Stimulated activated naive B cell treated with anti-CD40 and anti-IgM and Interleukin-4, amounts not matched to agents 10 μg/mL and 1 μg/mL and 100 μg/mL, for 72 hours (primary cell): ENCODE results near the gene CENPH.
"Not testable (repeated sequence)": the region's sequence is repeated elsewhere in the genome, so short reads cannot be mapped to it uniquely, and the experiment has no call there.

ENCODE experiments used
- ATAC-seq, 2 donors: fragments of 150-1000 bp; cut with Tn5 transposase; replicated peaks; 2 replicates each; pipeline ENCODE4 v1.10.0; 2021; ENCODE audit warnings: moderate library complexity in 1 of 2
- DNase-seq: peaks from one replicate; pipeline ENCODE4 v3.0.0; 2021
- H3K27ac Mint-ChIP-seq: one replicate; pipeline ENCODE4 v1.8.0; 2022; ENCODE audit warnings: mild to moderate bottlenecking, mixed read lengths
- H3K27me3 Mint-ChIP-seq, 2 donors: one replicate each; pipeline ENCODE4 v1.8.0; 2022; ENCODE audit warnings: mixed read lengths in 2 of 2
- H3K36me3 Mint-ChIP-seq, 2 donors: one replicate each; pipeline ENCODE4 v1.8.0; 2022; ENCODE audit warnings: mixed read lengths in 2 of 2, mild to moderate bottlenecking in 1 of 2
- H3K4me1 Mint-ChIP-seq, 2 donors: one replicate each; pipeline ENCODE4 v1.8.0; 2022; ENCODE audit warnings: mixed read lengths in 2 of 2, mild to moderate bottlenecking in 1 of 2
- H3K4me3 Mint-ChIP-seq, 2 donors: one replicate each; pipeline ENCODE4 v1.8.0; 2022; ENCODE audit warnings: mild to moderate bottlenecking in 2 of 2, mixed read lengths in 2 of 2, moderate library complexity in 1 of 2
- H3K9me3 Mint-ChIP-seq, 2 donors: one replicate each; pipeline ENCODE4 v1.8.0; 2022; ENCODE audit warnings: mixed read lengths in 2 of 2, mild to moderate bottlenecking in 1 of 2

The CENPH gene, protein sequence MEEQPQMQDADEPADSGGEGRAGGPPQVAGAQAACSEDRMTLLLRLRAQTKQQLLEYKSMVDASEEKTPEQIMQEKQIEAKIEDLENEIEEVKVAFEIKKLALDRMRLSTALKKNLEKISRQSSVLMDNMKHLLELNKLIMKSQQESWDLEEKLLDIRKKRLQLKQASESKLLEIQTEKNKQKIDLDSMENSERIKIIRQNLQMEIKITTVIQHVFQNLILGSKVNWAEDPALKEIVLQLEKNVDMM

DNA sequence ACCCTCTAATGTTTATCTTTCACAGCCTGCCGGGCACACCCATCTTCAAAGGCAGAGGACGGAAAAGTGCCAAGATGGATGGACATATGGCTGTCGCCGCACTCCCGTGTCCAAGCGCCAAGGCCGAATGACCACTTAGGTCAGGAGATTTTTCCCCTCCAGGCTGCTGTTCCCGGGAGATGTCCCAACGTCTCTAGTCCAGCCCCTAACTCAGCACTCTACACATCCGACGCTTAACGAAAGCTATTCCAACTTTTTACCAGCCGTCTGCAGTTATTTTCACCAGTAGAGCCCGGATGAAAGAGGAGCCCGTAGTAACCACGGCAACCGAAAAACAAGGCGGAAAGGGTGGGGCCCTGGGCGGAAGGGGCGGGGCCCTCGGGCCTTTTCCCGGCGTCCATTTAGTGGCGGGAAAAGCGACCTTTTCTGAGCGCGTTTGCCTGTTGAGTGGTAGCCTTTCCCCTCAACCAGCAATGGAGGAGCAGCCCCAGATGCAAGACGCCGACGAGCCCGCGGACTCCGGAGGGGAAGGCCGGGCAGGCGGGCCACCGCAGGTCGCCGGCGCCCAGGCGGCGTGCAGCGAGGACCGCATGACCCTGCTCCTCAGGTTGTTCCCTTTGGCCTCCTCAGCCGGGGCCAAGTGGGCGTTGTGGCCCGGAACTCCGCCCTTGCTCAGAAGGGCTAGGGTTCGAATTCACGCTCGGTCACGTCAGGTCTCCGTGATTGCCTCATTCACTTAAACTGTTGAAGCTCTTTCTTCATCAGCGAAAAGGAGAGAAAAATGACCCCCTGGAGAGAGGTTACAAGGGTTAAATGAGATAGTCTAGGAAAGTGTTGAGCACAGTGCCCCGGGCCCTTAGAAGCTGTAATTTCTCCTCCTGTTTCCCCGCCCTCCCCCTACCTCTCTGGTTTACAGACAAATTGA is at the start of gene CENPH:
CENPH (plus strand) TSS at position 422 of the 925 bp plus-strand sequence; CDS start at position 474, 52 bp downstream.
- peak; percentile 92 to 94 for ATAC-seq
- peak; percentile 88 for DNase-seq
- no peaks in the 10 kb centered on the region for H3K9me3 Mint-ChIP-seq
- no peaks in the 10 kb centered on the region for H3K27me3 Mint-ChIP-seq
- peak within 1 kb of the TSS; percentile 96 for H3K27ac Mint-ChIP-seq
- peaks cover 2 to 17% of the 10 kb centered on the region in 2 donors for H3K4me1 Mint-ChIP-seq
- H3K36me3 Mint-ChIP-seq: no peaks in the 10 kb centered on the region
- H3K4me3 Mint-ChIP-seq: peak within 1 kb of the TSS; percentile 92 to 94

DNA sequence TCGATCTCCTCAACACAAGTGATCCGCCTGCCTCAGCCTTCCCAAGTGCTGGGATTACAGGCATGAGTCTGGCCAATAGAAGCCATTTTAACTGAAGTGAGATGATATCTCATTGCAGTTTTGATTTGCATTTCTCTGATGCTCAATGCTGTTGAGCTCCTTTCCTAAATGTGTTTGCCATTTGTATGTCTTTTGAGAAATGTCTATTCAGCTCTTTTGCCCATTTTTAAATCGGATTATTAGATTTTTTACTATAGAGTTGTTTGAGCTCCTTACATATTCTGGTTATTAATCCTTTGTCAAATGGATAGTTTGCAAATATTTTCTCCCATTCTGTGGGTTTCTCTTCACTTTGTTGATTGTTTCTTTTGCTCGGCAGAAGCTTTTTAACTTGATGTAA is 49.1 kb upstream of the CENPH start:
- not testable (repeated sequence) for H3K4me3 Mint-ChIP-seq, ATAC-seq, H3K9me3 Mint-ChIP-seq, DNase-seq, H3K27ac Mint-ChIP-seq, H3K27me3 Mint-ChIP-seq
- peaks cover 3 to 18% of the 10 kb centered on the region in 2 donors for H3K36me3 Mint-ChIP-seq
- H3K4me1 Mint-ChIP-seq: peaks cover 8 to 12% of the 10 kb centered on the region in 2 donors

DNA sequence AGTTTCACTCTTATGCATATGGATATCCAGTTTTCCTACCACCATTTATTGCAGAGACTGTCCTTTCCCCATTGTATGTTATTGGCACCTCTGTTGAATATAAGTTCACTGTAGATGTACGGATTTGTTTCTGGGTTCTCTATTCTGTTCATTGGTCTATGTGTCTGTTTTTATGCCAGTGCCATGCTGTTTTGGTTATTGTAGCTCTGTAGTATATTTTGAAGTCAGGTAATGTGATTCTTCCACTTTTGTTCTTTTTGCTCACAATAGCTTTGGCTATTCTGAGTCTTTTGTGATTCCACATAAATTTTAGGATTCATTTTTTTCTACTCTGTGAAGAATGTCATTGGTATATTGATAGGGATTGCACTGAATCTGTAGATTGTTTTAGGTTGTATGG is 48.6 kb upstream of the CENPH start:
- ATAC-seq (no peak), DNase-seq (no peak)
- Mint-ChIP-seq H3K36me3 (peaks cover 3 to 15% of the 10 kb centered on the region in 2 donors), H3K27ac (no peak overlapping the region), H3K4me1 (peaks cover 4 to 8% of the 10 kb centered on the region in 2 donors), H3K4me3 (no peak overlapping the region), H3K9me3 (peaks cover 0 to 7% of the 10 kb centered on the region in 2 donors), H3K27me3 (no peaks in the 10 kb centered on the region)

DNA sequence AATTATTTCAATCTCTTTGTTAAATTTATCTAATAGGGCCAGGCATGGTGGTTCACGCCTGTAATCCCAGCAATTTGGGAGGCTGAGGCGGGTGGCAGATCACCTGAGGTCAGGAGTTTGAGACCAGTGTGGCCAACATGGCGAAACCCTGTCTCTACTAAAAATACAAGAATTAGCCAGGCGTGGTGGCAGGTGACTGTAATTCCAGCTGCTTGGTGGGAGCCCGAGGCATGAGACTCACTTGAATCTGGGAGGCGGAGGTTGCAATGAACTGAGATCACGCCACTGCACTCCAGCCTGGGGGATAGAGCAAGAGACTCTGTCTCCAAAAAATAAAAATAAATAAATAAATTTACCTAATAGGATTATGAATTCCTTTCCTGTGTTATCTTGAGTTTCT is 40.8 kb upstream of the CENPH start:
- H3K9me3 Mint-ChIP-seq, H3K4me3 Mint-ChIP-seq, H3K27ac Mint-ChIP-seq, H3K27me3 Mint-ChIP-seq, DNase-seq, ATAC-seq, H3K4me1 Mint-ChIP-seq: not testable (repeated sequence)
- peaks cover 0 to 14% of the 10 kb centered on the region in 2 donors for H3K36me3 Mint-ChIP-seq

DNA sequence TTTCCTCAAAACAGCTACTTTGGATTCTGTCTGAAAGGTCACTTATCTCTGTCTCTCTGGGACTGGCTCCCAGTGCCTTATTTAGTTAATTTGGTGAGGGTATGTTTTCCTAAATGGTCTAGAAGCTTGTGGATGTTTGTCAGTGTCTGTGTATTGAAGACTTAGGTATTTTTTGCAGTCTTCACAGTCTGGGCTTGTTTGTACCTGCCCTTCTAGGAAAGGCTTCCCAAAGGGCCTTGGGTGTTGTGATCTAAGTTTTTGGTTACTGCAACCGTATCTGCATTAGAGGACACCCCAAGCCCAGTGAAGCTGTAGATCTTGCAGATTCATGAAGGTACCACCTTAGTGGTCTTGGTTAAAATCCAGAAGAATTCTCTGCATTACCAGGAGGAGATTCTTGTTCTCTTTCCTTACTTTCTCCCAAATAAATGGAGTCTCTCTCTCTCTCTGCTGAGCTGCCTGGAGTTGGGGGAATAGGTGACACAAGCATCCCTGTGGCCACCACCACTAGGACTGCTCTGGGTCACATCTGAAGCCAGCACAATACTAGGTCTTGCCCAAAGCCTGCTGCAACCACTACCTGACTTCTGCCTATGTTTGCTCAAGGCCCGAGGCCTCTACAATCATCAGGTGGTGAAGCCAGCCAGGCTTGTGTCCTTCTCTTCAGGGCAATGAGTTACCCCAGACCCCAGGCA is 40.3 kb upstream of the CENPH start:
- Mint-ChIP-seq H3K27me3 (no peaks in the 10 kb centered on the region), H3K4me3 (no peak overlapping the region), H3K9me3 (no peaks in the 10 kb centered on the region), H3K27ac (no peak overlapping the region), H3K4me1 (no peaks in the 10 kb centered on the region), H3K36me3 (peaks cover 1 to 10% of the 10 kb centered on the region in 2 donors)
- ATAC-seq (no peak), DNase-seq (no peak)

DNA sequence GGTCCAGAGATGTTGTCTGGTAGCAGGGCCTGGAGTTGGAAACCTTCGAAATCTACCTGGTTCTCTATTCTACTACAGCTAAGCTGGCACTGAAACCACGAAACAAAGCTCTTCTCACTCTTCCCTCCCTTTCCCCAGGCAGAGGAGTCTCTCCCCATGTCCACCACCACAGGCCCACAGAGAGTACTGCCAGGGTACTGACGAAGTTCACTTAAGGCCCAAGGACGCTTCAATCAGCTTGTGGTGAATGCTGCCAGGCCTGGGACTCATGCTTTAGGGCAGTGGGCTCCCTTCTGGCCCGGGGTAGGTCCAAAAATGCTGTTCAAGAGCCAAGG is 39.7 kb upstream of the CENPH start:
- H3K27me3 Mint-ChIP-seq: no peaks in the 10 kb centered on the region
- DNase-seq: no peak
- H3K9me3 Mint-ChIP-seq: no peaks in the 10 kb centered on the region
- no peak overlapping the region for H3K27ac Mint-ChIP-seq
- peaks cover 1 to 10% of the 10 kb centered on the region in 2 donors for H3K36me3 Mint-ChIP-seq
- no peaks in the 10 kb centered on the region for H3K4me1 Mint-ChIP-seq
- ATAC-seq: no peak
- no peak overlapping the region for H3K4me3 Mint-ChIP-seq

DNA sequence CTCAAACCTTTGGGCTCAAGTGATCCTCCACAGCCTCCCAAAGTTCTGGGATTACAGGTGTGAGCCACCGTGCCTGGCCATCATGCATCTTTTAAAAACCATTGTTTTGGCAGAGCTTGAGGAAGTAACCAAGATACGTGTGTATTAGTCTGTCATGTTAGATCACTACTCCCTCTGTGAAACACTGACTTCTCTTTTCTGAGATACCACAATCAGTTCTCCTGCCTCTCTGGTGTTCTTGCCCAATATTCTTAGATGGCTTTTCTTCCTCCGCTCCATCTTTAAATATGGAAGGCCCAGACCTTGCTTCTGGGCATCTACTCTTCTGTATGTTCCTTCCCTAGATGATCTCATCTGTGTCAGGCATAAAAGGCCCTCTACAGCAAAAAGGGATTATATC is 36.7 kb upstream of the CENPH start:
- Mint-ChIP-seq H3K27me3 (no peaks in the 10 kb centered on the region), H3K27ac (no peak overlapping the region), H3K9me3 (no peaks in the 10 kb centered on the region), H3K4me1 (no peaks in the 10 kb centered on the region), H3K4me3 (no peak overlapping the region), H3K36me3 (peaks cover 1 to 10% of the 10 kb centered on the region in 2 donors)
- ATAC-seq (no peak), DNase-seq (no peak)

DNA sequence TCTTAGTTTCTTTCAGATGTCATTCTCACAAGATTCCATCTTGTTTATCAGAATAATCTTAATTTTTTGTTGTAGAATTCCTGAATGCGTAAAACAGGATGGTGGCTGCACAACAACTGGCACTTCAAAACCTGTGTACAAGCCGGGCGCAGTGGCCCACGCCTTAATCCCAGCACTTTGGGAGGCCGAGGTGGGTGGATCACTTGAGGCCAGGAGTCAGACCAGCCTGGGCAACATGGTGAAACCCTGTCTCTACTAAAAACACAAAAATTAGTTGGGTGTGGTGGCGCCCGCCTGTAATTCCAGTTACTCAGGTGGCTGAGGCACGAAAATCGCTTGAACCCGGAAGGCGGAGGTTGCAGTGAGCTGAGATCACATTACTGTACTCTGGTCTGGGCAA is 32.9 kb upstream of the CENPH start:
- peaks cover 0 to 1% of the 10 kb centered on the region in 2 donors for H3K36me3 Mint-ChIP-seq
- no peaks in the 10 kb centered on the region for H3K27me3 Mint-ChIP-seq
- no peak overlapping the region for H3K4me3 Mint-ChIP-seq
- DNase-seq (no peak), ATAC-seq (no peak)
- H3K4me1 Mint-ChIP-seq: no peaks in the 10 kb centered on the region
- no peak overlapping the region for H3K27ac Mint-ChIP-seq
- H3K9me3 Mint-ChIP-seq: no peaks in the 10 kb centered on the region

DNA sequence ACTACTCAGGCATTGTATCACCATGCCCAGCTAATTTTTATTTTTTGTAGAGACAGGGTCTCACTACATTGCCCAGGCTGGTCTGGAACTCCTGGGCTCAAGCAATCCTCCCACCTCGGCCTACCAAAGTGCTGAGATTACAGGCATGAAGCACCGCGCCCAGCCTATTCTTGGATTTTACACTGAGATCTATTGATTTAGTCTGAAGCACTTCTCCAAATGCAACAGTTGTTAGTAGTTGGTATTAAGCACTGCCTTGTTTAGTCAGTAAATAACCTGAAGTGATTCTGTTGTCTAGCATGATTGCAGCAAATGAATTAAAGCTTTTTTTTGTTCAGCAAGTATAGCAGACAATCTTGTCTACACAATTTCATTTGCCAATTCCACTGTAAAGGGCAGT is 31.3 kb upstream of the CENPH start:
- Mint-ChIP-seq H3K4me1 (no peaks in the 10 kb centered on the region), H3K4me3 (no peak overlapping the region), H3K9me3 (no peaks in the 10 kb centered on the region), H3K27me3 (no peaks in the 10 kb centered on the region), H3K36me3 (peaks cover 0 to 1% of the 10 kb centered on the region in 2 donors), H3K27ac (no peak overlapping the region)
- DNase-seq: no peak
- ATAC-seq: no peak

DNA sequence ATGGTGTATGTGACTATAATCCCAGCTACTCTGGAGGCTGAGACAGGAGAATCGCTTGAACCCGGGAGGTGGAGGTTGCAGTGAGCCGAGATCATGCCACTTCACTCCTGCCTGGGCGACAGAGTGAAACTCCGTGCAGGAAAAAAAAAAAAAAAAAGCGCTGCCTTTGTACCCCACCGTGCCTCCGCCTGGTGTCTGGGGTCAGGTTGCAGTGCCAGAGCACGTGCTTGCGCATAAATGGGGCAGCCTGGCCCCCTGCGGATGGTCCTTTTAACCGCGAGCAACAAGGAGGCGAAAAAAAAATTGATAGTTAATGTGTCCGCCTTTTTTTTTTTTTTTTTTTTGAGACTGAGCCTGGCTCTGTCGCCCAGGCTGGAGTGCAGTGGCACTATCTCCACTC is 28.7 kb upstream of the CENPH start:
- DNase-seq (no peak), ATAC-seq (no peak)
- Mint-ChIP-seq H3K4me3 (no peak overlapping the region), H3K4me1 (peaks cover under 1% of the 10 kb centered on the region in 2 donors), H3K27ac (no peak overlapping the region), H3K27me3 (no peaks in the 10 kb centered on the region), H3K36me3 (peaks cover 0 to under 1% of the 10 kb centered on the region in 2 donors), H3K9me3 (peaks cover under 1 to 1% of the 10 kb centered on the region in 2 donors)

DNA sequence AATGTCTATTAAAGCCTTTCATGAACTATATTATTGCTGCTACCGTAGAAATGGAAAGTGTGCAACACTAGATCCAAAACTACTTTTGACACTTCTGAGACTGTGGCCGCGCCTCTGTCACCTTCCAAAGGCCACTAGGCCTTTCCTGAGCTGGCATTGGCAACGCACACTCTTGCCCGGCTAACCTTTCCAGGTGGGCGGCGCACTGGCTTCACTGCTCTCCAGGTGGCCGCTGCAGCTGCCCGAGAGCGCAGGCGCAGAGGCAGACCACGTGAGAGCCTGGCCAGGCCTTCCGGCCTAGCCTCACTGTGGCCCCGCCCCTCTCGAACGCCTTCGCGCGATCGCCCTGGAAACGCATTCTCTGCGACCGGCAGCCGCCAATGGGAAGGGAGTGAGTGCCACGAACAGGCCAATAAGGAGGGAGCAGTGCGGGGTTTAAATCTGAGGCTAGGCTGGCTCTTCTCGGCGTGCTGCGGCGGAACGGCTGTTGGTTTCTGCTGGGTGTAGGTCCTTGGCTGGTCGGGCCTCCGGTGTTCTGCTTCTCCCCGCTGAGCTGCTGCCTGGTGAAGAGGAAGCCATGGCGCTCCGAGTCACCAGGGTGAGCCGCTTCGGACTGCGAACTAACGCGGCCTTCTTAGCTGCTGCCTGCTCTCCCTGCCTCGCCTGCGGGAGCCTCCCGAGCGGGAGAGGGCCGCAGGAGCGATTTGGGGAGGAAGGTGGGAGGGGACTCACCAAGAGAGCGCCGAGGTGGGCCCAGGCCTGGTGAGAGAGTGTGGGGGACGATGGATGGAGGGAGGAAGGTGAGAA is 22.5 kb upstream of the CENPH start, which contains the start of gene CCNB1:
CCNB1 (plus strand) TSS at position 465 of the 807 bp plus-strand sequence; CDS start at position 578, 113 bp downstream.
- peak; percentile 99 for DNase-seq
- peak; percentile 98 to 100 for ATAC-seq
- Mint-ChIP-seq H3K4me3 (peak within 1 kb of the TSS; percentile 92 to 97), H3K4me1 (peaks cover 8 to 23% of the 10 kb centered on the region in 2 donors), H3K9me3 (peaks cover 3 to 4% of the 10 kb centered on the region in 2 donors), H3K27me3 (no peaks in the 10 kb centered on the region), H3K27ac (peak within 1 kb of the TSS; percentile 92), H3K36me3 (peaks cover 8 to 10% of the 10 kb centered on the region in 2 donors)

DNA sequence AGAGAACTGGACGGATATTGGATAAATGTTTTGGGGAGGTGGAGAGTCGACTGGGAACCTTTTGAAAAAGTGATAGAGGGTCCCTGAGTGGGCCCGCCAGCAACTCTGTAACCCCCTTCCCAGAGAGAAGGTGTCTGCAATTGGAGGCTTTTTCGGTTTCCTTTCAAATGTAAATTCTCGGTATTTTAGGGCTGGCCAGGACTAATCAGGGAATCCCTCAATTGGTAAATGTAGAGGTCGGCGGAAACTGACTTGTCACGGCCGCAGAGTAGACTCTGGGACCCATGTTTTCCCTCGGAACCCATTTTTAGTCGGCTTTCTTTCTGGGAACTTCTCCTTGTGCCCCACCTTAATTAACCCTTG is 21.9 kb upstream of the CENPH start:
- peak overlapping the region; percentile 92 to 97 for H3K4me3 Mint-ChIP-seq
- DNase-seq (no peak), ATAC-seq (no peak)
- peaks cover 8 to 23% of the 10 kb centered on the region in 2 donors for H3K4me1 Mint-ChIP-seq
- peaks cover 3 to 4% of the 10 kb centered on the region in 2 donors for H3K9me3 Mint-ChIP-seq
- H3K27ac Mint-ChIP-seq: peak overlapping the region; percentile 92
- H3K36me3 Mint-ChIP-seq: peaks cover 11 to 14% of the 10 kb centered on the region in 2 donors
- H3K27me3 Mint-ChIP-seq: no peaks in the 10 kb centered on the region

DNA sequence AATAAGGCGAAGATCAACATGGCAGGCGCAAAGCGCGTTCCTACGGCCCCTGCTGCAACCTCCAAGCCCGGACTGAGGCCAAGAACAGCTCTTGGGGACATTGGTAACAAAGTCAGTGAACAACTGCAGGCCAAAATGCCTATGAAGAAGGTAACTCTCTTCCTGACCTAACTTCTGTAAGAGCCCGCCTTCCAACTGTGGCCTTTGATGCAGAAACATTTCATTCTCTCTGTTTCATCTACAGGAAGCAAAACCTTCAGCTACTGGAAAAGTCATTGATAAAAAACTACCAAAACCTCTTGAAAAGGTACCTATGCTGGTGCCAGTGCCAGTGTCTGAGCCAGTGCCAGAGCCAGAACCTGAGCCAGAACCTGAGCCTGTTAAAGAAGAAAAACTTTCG is 21.5 kb upstream of the CENPH start:
- no peak overlapping the region for H3K27ac Mint-ChIP-seq
- peaks cover 3 to 4% of the 10 kb centered on the region in 2 donors for H3K9me3 Mint-ChIP-seq
- no peaks in the 10 kb centered on the region for H3K27me3 Mint-ChIP-seq
- H3K4me3 Mint-ChIP-seq: peak overlapping the region; percentile 92 to 97
- H3K36me3 Mint-ChIP-seq: peaks cover 15 to 16% of the 10 kb centered on the region in 2 donors
- DNase-seq: no peak
- peaks cover 8 to 23% of the 10 kb centered on the region in 2 donors for H3K4me1 Mint-ChIP-seq
- no peak for ATAC-seq
